Measurements from ENCODE around the gene TOR2A. TPM values are rescaled to one million over a fixed set of nuclear protein-coding genes. Genes with fewer than 3 reads are reported as not detected.

TOR2A gene
- total RNA-seq, 1 experiment from 2014 or later: 14.4 TPM

DNA sequence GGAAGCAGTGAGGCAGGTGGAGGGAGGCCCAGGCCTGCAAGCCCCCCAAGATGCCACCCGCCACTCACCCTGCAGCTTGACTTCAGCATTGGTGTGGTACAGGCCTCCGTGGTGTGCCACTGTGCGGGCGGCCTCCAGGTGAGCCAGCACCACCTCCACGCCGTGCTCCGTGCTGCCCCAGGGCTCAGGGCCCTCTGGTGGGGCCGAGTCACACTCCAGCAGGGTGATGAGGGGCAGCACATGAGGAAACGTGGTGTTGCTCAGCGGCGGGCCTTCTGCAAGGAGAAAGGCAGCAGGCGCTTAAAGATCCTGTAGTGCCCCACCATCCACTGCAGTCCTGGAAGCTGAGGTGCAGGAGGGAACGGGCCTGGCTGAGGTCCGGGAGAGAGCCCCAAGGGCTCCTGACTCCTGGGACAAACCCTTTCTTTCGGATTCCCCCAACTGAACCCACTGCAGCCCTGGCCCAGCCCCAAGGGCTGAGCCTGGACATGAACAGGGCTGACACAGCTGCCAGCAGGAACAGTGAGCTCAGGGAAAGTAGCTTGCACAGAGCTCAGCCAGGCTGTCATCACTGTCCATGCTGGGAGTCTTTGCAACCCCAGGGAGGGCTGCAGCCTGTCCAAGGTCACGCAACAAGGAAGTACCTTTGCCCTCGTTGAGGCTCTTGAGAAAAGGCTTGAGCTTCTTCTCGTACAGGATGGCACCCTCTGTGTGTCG is 4.7 kb upstream of the TOR2A start:
- TF ChIP-seq GRHL2 (CRISPR knock-in tag; IDR thresholded peaks at IDR 0.05; ENCODE audit: insufficient replicate concordance, severe bottlenecking) (no peak), ZNF219 (CRISPR knock-in tag; IDR thresholded peaks at IDR 0.05; ENCODE audit: borderline replicate concordance) (no peak), CREM (CRISPR knock-in tag; IDR thresholded peaks at IDR 0.05) (no peak), E2F5 (CRISPR knock-in tag; IDR thresholded peaks at IDR 0.05) (no peak), NFYB (CRISPR knock-in tag; conservative IDR thresholded peaks at IDR 0.05; ENCODE audit: low read depth) (no peak), ZNF281 (CRISPR knock-in tag; IDR thresholded peaks at IDR 0.05) (no peak), IRF2 (CRISPR knock-in tag; IDR thresholded peaks at IDR 0.05; ENCODE audit: borderline replicate concordance, low read depth) (no peak), TEAD4 (CRISPR knock-in tag; IDR thresholded peaks at IDR 0.05) (no peak), ETV6 (CRISPR knock-in tag; IDR thresholded peaks at IDR 0.05) (no peak), PREB (CRISPR knock-in tag; IDR thresholded peaks at IDR 0.05; ENCODE audit: borderline replicate concordance) (no peak), NR1H2 (CRISPR knock-in tag; IDR thresholded peaks at IDR 0.05) (no peak), NFE2L1 (CRISPR knock-in tag; IDR thresholded peaks at IDR 0.05) (no peak)
- TF ChIP-seq, protein P1, sequence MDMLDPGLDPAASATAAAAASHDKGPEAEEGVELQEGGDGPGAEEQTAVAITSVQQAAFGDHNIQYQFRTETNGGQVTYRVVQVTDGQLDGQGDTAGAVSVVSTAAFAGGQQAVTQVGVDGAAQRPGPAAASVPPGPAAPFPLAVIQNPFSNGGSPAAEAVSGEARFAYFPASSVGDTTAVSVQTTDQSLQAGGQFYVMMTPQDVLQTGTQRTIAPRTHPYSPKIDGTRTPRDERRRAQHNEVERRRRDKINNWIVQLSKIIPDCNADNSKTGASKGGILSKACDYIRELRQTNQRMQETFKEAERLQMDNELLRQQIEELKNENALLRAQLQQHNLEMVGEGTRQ (CRISPR knock-in tag; IDR thresholded peaks at IDR 0.05): no peak
- TF ChIP-seq, protein P2, sequence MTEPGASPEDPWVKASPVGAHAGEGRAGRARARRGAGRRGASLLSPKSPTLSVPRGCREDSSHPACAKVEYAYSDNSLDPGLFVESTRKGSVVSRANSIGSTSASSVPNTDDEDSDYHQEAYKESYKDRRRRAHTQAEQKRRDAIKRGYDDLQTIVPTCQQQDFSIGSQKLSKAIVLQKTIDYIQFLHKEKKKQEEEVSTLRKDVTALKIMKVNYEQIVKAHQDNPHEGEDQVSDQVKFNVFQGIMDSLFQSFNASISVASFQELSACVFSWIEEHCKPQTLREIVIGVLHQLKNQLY (CRISPR knock-in tag; IDR thresholded peaks at IDR 0.05): no peak
- TF ChIP-seq, protein P3, sequence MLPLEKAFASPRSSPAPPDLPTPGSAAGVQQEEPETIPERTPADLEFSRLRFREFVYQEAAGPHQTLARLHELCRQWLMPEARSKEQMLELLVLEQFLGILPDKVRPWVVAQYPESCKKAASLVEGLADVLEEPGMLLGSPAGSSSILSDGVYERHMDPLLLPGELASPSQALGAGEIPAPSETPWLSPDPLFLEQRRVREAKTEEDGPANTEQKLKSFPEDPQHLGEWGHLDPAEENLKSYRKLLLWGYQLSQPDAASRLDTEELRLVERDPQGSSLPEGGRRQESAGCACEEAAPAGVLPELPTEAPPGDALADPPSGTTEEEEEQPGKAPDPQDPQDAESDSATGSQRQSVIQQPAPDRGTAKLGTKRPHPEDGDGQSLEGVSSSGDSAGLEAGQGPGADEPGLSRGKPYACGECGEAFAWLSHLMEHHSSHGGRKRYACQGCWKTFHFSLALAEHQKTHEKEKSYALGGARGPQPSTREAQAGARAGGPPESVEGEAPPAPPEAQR (CRISPR knock-in tag; IDR thresholded peaks at IDR 0.05): no peak
- ChIA-PET POLR2A (no interaction called here), CTCF (interaction anchor here (0.5 to 2.7 kb wide), 4 partner anchors 24 to 284 kb away, joined by 3 to 10 read pairs (median 4); no protein-coding TSS in a partner anchor)
- Mint-ChIP-seq H3K27ac (no peak overlapping the region), H3K36me3 (no peaks in the 10 kb centered on the region), H3K4me1 (peaks cover 6% of the 10 kb centered on the region), H3K27me3 (ENCODE audit: low read depth) (peaks cover 17% of the 10 kb centered on the region), H3K4me3 (no peak overlapping the region), H3K9me3 (no peaks in the 10 kb centered on the region)
- DNase-seq (ENCODE audit: low spot score): no peak
- no peak for ATAC-seq

GRCh38 chr9:127738666-127739065 is 3.6 kb upstream of the TOR2A start:
- no peak for ATAC-seq
- Mint-ChIP-seq H3K27ac (no peak overlapping the region), H3K27me3 (ENCODE audit: low read depth) (peaks cover 17% of the 10 kb centered on the region), H3K9me3 (no peaks in the 10 kb centered on the region), H3K4me3 (no peak overlapping the region), H3K36me3 (no peaks in the 10 kb centered on the region), H3K4me1 (peaks cover 12% of the 10 kb centered on the region)
- CTCF ChIA-PET: interaction anchor here (0.6 kb wide), 1 partner anchor 17 kb away, joined by 4 read pairs; no protein-coding TSS in a partner anchor
- no peak for DNase-seq (ENCODE audit: low spot score)
- POLR2A ChIA-PET: no interaction called here
- TF ChIP-seq, protein P4, sequence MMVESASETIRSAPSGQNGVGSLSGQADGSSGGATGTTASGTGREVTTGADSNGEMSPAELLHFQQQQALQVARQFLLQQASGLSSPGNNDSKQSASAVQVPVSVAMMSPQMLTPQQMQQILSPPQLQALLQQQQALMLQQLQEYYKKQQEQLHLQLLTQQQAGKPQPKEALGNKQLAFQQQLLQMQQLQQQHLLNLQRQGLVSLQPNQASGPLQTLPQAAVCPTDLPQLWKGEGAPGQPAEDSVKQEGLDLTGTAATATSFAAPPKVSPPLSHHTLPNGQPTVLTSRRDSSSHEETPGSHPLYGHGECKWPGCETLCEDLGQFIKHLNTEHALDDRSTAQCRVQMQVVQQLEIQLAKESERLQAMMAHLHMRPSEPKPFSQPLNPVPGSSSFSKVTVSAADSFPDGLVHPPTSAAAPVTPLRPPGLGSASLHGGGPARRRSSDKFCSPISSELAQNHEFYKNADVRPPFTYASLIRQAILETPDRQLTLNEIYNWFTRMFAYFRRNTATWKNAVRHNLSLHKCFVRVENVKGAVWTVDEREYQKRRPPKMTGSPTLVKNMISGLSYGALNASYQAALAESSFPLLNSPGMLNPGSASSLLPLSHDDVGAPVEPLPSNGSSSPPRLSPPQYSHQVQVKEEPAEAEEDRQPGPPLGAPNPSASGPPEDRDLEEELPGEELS (CRISPR knock-in tag; IDR thresholded peaks at IDR 0.05): no peak
- TF ChIP-seq, protein P1 (CRISPR knock-in tag; IDR thresholded peaks at IDR 0.05): no peak
- TF ChIP-seq AFF4 (CRISPR knock-in tag; IDR thresholded peaks at IDR 0.05; ENCODE audit: borderline replicate concordance) (no peak), ZNF423 (CRISPR knock-in tag; IDR thresholded peaks at IDR 0.05) (no peak)
